Measurements from ENCODE around the gene NDUFB7.

The NDUFB7 gene

GRCh38 chr19:14562660-14563589 is 8.9 kb downstream of the NDUFB7 start:
- TF ChIP-seq POLR2A (IDR thresholded peaks at IDR 0.05; ENCODE audit: extremely low read depth, insufficient read length) (no peak), CTCF (IDR thresholded peaks at IDR 0.05; ENCODE audit: low read depth, low read length) (no peak), MYC (IDR thresholded peaks at IDR 0.05; ENCODE audit: low read depth, low read length) (no peak), MAX (IDR thresholded peaks at IDR 0.05; ENCODE audit: low read depth, low read length) (no peak)
- DNase-seq (ENCODE audit: low read depth): no peak
- no peak overlapping the region for H3K4me3 ChIP-seq (ENCODE audit: low read depth, low read length)

GRCh38 chr19:14561847-14562351 is 10.0 kb downstream of the NDUFB7 start:
- H3K4me3 ChIP-seq (ENCODE audit: low read depth, low read length): no peak overlapping the region
- TF ChIP-seq MYC (IDR thresholded peaks at IDR 0.05; ENCODE audit: low read depth, low read length): no peak
- DNase-seq (ENCODE audit: low read depth): peak; percentile 28

GRCh38 chr19:14561249-14561648 is 10.6 kb downstream of the NDUFB7 start:
- no peak for TF ChIP-seq MYC (IDR thresholded peaks at IDR 0.05; ENCODE audit: low read depth, low read length)
- TF ChIP-seq MAX (IDR thresholded peaks at IDR 0.05; ENCODE audit: low read depth, low read length): no peak
- no peak for TF ChIP-seq CTCF (IDR thresholded peaks at IDR 0.05; ENCODE audit: low read depth, low read length)
- no peak for TF ChIP-seq POLR2A (IDR thresholded peaks at IDR 0.05; ENCODE audit: extremely low read depth, insufficient read length)
- no peak for DNase-seq (ENCODE audit: low read depth)
- no peak overlapping the region for H3K4me3 ChIP-seq (ENCODE audit: low read depth, low read length)

GRCh38 chr19:14560776-14561108 is 11.1 kb downstream of the NDUFB7 start:
- no peak for TF ChIP-seq MYC (IDR thresholded peaks at IDR 0.05; ENCODE audit: low read depth, low read length)
- TF ChIP-seq POLR2A (IDR thresholded peaks at IDR 0.05; ENCODE audit: extremely low read depth, insufficient read length): no peak
- TF ChIP-seq MAX (IDR thresholded peaks at IDR 0.05; ENCODE audit: low read depth, low read length): no peak
- no peak for TF ChIP-seq CTCF (IDR thresholded peaks at IDR 0.05; ENCODE audit: low read depth, low read length)
- H3K4me3 ChIP-seq (ENCODE audit: low read depth, low read length): no peak overlapping the region
- no peak for DNase-seq (ENCODE audit: low read depth)

GRCh38 chr19:14559916-14560775 is 11.7 kb downstream of the NDUFB7 start:
- DNase-seq (ENCODE audit: low read depth): peak; percentile 47
- TF ChIP-seq CTCF (IDR thresholded peaks at IDR 0.05; ENCODE audit: low read depth, low read length): no peak
- TF ChIP-seq MYC (IDR thresholded peaks at IDR 0.05; ENCODE audit: low read depth, low read length): no peak
- TF ChIP-seq MAX (IDR thresholded peaks at IDR 0.05; ENCODE audit: low read depth, low read length): no peak
- no peak for TF ChIP-seq POLR2A (IDR thresholded peaks at IDR 0.05; ENCODE audit: extremely low read depth, insufficient read length)

More at GRCh38 chr19:14559916-14560775, 11.7 kb downstream of the NDUFB7 start:
- no peak overlapping the region for H3K4me3 ChIP-seq (ENCODE audit: low read depth, low read length)
